Breast epithelium (tissue), 4 donors: ENCODE results near the gene C3orf49. TPM values are rescaled to one million over a fixed set of nuclear protein-coding genes. Genes with fewer than 3 reads are reported as not detected.

ENCODE experiments used
- DNase-seq, 2 donors: peaks; one replicate each; pipeline ENCODE4 v3.0.0-alpha.2; 2019; ENCODE audit warnings: low spot score in 2 of 2
- H3K27ac ChIP-seq, 2 donors: fragments of 200-600 bp; sonication (generic) in 1 of 2; one replicate each; pipeline ENCODE4 v1.5.1; 2016 to 2019; ENCODE audit warnings: mild to moderate bottlenecking in 1 of 2
- H3K27me3 ChIP-seq, 2 donors: fragments of 200-600 bp; sonication (generic) in 1 of 2; one replicate each; pipeline versions ENCODE4 v1.5.1 to v1.6.0; 2017 to 2019; ENCODE audit warnings: control low read depth in 1 of 2, mild to moderate bottlenecking in 1 of 2
- H3K36me3 ChIP-seq: fragments of 200-600 bp; one replicate; pipeline ENCODE4 v1.5.1; 2019
- H3K4me1 ChIP-seq, 2 donors: fragments of 200-600 bp; sonication (generic); one replicate each; pipeline ENCODE4 v1.5.1; 2016 to 2019; ENCODE audit warnings: control low read depth in 1 of 2
- H3K4me3 ChIP-seq, 3 donors: fragments of 200-600 bp; sonication (generic); 1 replicate in 2 of 3; 2 replicates in 1 of 3; pipeline ENCODE4 v1.5.1; 2016 to 2019; ENCODE audit warnings: mild to moderate bottlenecking in 3 of 3, moderate library complexity in 2 of 3
- H3K9me3 ChIP-seq, 2 donors: fragments of 200-600 bp; sonication (generic) in 1 of 2; one replicate each; pipeline ENCODE4 v1.5.1; 2016 to 2019; ENCODE audit warnings: control low read depth in 1 of 2
- CTCF ChIP-seq, 3 donors: fragments of 450-650 bp; IDR thresholded peaks; one replicate each; pipeline ENCODE4 v1.5.1; 2016 to 2017; ENCODE audit warnings: antibody characterized with exemption in 3 of 3, mild to moderate bottlenecking in 3 of 3, moderate library complexity in 3 of 3
- POLR2A ChIP-seq: fragments of 450-650 bp; IDR thresholded peaks from one replicate; pipeline ENCODE4 v1.6.1; 2016; ENCODE audit warnings: antibody characterized with exemption, mild to moderate bottlenecking, moderate library complexity
- POLR2AphosphoS5 ChIP-seq, 3 donors: sonication (generic); formaldehyde crosslinking; IDR thresholded peaks; one replicate each; pipeline ENCODE4 v1.6.1; 2017; ENCODE audit warnings: antibody characterized with exemption in 3 of 3
- intact Hi-C: fragments of 100-400 bp; cut with DNase I; formaldehyde crosslinking; loops from one replicate; pipeline ENCODE4 v1.15.1; 2023; ENCODE audit warnings: low total_unique reads
- total RNA-seq, 3 donors: library from RNA; depleted of rRNA; stranded (reverse); fragments of >200 nt; gene quantifications; one replicate each; pipeline ENCODE4 v1.1.0, GENCODE V29; 2016

The C3orf49 gene
- total RNA-seq, 3 donors from 2014 or later = not detected

- Histone ChIP-seq H3K27ac (no peak overlapping the region), H3K27me3 (no peaks in the 10 kb centered on the region)
- TF ChIP-seq CTCF (IDR thresholded peaks at IDR 0.05) = no peak
- TF ChIP-seq POLR2AphosphoS5 (IDR thresholded peaks at IDR 0.05) = no peak
These were observed 20.6 kb upstream of the C3orf49 start for GRCh38 chr3:63798544-63798943.

GRCh38 chr3:63798949-63799348 lies 20.1 kb upstream of the C3orf49 start:
- Histone ChIP-seq H3K36me3 (no peaks in the 10 kb centered on the region), H3K4me3 (no peak overlapping the region), H3K27ac (no peak overlapping the region), H3K27me3 (no peaks in the 10 kb centered on the region), H3K9me3 (no peaks in the 10 kb centered on the region), H3K4me1 (no peaks in the 10 kb centered on the region)
- intact Hi-C loops = no loop called here
- no peak for TF ChIP-seq POLR2AphosphoS5 (IDR thresholded peaks at IDR 0.05)
- no peak for TF ChIP-seq POLR2A
- TF ChIP-seq CTCF (IDR thresholded peaks at IDR 0.05) = no peak
- no peak for DNase-seq

More at GRCh38 chr3:63798544-63798943, 20.6 kb upstream of the C3orf49 start:
- H3K4me3 ChIP-seq = no peak overlapping the region
- intact Hi-C loops = no loop called here
- H3K4me1 ChIP-seq = no peaks in the 10 kb centered on the region
- DNase-seq = no peak
- H3K36me3 ChIP-seq = no peaks in the 10 kb centered on the region
- no peaks in the 10 kb centered on the region for H3K9me3 ChIP-seq

- Histone ChIP-seq H3K36me3 (no peaks in the 10 kb centered on the region), H3K4me3 (no peak overlapping the region), H3K27ac (no peak overlapping the region), H3K27me3 (no peaks in the 10 kb centered on the region), H3K4me1 (no peaks in the 10 kb centered on the region), H3K9me3 (no peaks in the 10 kb centered on the region)
- TF ChIP-seq POLR2A (no peak), CTCF (IDR thresholded peaks at IDR 0.05) (no peak), POLR2AphosphoS5 (IDR thresholded peaks at IDR 0.05) (no peak)
- intact Hi-C loops = no loop called here
- DNase-seq = no peak
These were observed 19.0 kb upstream of the C3orf49 start for GRCh38 chr3:63800097-63800496.

GRCh38 chr3:63803911-63804310 lies 15.2 kb upstream of the C3orf49 start:
- Histone ChIP-seq H3K36me3 (no peaks in the 10 kb centered on the region), H3K9me3 (no peaks in the 10 kb centered on the region), H3K4me1 (no peaks in the 10 kb centered on the region), H3K4me3 (no peak overlapping the region), H3K27me3 (no peaks in the 10 kb centered on the region), H3K27ac (no peak overlapping the region)
- intact Hi-C loops = no loop called here
- DNase-seq = no peak
- TF ChIP-seq POLR2A (no peak), POLR2AphosphoS5 (IDR thresholded peaks at IDR 0.05) (no peak), CTCF (IDR thresholded peaks at IDR 0.05) (no peak)

- no peaks in the 10 kb centered on the region for H3K27me3 ChIP-seq
- no peaks in the 10 kb centered on the region for H3K9me3 ChIP-seq
- TF ChIP-seq POLR2A = no peak
- TF ChIP-seq CTCF (IDR thresholded peaks at IDR 0.05) = no peak
- no peak for TF ChIP-seq POLR2AphosphoS5 (IDR thresholded peaks at IDR 0.05)
- no peaks in the 10 kb centered on the region for H3K4me1 ChIP-seq
- intact Hi-C loops = loop anchor here (5.0 kb wide), 1 partner anchor 296 kb away; no protein-coding TSS in a partner anchor
- no peak overlapping the region for H3K4me3 ChIP-seq
- no peak overlapping the region for H3K27ac ChIP-seq
- H3K36me3 ChIP-seq = no peaks in the 10 kb centered on the region
- no peak for DNase-seq
These were observed 11.0 kb upstream of the C3orf49 start for GRCh38 chr3:63807961-63808565.
